Fibroblast of the aortic adventitia (primary cell): ENCODE results near the gene TEAD1. TPM values are rescaled to one million over a fixed set of nuclear protein-coding genes. Genes with fewer than 3 reads are reported as not detected.

Experiments
- DNase-seq: peaks from one replicate; pipeline ENCODE4 v3.0.0-alpha.2; 2010; ENCODE audit warnings: low read depth
- H3K4me3 ChIP-seq: 2 replicates; pipeline ENCODE4 v1.5.1; 2011; ENCODE audit warnings: low read depth, mild to moderate bottlenecking, control low read depth, low read length, moderate library complexity
- total RNA-seq: library from RNA; depleted of rRNA; stranded (reverse); fragments of >200 nt; gene quantifications from 2 replicates; pipeline ENCODE4 v1.2.3, GENCODE V29; 2012; ENCODE audit warnings: low replicate concordance
- TF ChIP-seq, protein P1 (sequence below): IDR thresholded peaks from 2 replicates; pipeline ENCODE4 v1.5.1; 2011; ENCODE audit warnings: mild to moderate bottlenecking, low read length, control low read depth, inconsistent platforms; ENCODE audit not compliant: insufficient read depth

Gene TEAD1
- total RNA-seq, 1 donor = 117 TPM

DNA sequence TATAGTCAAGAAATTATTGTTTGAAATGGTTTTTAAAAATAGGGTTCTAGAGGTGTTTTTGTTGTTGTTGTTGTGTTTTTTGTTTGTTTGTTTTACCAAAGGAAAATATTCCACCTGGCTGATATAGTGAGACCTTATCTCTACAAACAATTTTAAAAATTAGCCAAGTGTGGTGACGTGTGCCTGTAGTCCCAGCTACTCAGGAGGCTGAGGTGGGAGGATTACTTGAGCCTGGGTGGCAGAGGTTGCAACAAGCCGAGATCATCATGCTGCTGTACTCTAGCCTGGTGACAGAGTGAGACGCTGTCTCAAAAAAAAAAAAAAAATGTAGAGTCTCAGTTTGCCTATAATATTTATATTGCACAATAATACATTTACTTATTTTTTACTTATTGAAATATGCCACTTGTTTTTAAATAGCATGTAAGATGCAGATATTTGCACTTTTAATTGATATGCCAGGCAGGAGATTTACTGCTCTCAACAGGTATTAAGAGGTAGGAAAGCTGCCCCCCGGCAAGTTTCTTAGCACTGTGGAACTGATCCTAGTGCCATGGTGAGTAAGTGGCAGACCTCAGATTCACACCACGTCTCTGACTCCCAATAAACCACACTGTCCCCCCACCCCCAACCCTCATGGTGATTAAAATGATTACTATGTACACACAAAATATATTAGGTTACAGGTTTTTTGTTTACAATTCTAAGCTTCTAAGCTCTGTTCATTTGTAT, 157.4 kb downstream of the TEAD1 start:
- TF ChIP-seq, protein P1, sequence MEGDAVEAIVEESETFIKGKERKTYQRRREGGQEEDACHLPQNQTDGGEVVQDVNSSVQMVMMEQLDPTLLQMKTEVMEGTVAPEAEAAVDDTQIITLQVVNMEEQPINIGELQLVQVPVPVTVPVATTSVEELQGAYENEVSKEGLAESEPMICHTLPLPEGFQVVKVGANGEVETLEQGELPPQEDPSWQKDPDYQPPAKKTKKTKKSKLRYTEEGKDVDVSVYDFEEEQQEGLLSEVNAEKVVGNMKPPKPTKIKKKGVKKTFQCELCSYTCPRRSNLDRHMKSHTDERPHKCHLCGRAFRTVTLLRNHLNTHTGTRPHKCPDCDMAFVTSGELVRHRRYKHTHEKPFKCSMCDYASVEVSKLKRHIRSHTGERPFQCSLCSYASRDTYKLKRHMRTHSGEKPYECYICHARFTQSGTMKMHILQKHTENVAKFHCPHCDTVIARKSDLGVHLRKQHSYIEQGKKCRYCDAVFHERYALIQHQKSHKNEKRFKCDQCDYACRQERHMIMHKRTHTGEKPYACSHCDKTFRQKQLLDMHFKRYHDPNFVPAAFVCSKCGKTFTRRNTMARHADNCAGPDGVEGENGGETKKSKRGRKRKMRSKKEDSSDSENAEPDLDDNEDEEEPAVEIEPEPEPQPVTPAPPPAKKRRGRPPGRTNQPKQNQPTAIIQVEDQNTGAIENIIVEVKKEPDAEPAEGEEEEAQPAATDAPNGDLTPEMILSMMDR = no peak
- no peak overlapping the region for H3K4me3 ChIP-seq
- DNase-seq = no peak

DNA sequence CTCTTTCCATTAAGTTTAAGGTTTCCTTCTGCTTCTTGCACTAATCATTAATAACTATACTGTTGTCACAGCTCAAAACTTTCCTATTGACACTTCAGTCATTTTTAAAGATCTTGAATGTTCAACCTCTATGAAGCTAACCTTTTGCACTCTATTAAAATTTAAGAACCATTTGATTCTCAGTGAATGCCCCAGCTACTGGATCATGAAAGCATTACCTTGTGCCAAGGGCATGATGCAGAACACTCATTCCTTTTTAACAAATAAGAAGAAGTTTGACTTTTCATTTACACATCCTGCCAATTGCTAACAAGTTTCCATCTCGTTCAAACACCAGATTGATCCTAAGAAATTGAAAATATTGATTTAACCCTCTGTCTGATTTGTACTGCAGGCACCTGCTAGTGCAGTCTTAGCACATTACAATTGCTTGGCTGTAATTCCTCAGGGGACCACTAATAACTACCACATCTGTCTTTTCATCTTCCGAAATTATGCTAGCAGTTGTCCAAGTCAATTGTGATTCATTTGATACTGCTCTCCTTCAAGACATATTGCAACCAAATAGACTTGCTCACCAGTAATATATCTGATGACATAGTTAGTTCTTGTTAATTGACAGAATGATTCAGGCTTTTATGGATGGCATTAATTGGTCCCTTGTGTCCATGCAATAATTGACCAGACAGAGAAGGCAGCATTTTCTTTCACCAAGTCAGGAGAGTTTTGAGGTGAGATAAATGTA, 158.4 kb downstream of the TEAD1 start:
- no peak overlapping the region for H3K4me3 ChIP-seq
- DNase-seq = no peak
- TF ChIP-seq, protein P1 = no peak

DNA sequence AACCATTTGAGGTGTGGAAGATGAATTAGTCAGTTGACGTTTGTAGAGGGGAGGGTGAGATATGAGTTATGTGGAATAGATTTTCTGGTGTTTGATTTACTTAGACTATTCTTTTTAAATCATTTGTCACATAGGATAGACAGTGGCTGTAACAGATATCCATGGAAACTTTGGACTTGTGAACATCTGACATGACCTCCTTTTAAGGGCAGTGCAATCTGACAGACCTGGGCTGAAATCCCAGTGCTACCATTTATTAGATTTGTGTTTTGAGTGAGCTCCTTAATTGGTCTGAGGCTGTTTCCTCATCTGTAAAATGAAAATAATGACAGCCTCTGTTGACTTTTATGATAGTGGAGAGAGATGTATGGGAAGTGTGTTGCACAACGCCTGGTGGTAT, 159.9 kb downstream of the TEAD1 start:
- no peak overlapping the region for H3K4me3 ChIP-seq
- TF ChIP-seq, protein P1 = no peak
- DNase-seq = no peak

DNA sequence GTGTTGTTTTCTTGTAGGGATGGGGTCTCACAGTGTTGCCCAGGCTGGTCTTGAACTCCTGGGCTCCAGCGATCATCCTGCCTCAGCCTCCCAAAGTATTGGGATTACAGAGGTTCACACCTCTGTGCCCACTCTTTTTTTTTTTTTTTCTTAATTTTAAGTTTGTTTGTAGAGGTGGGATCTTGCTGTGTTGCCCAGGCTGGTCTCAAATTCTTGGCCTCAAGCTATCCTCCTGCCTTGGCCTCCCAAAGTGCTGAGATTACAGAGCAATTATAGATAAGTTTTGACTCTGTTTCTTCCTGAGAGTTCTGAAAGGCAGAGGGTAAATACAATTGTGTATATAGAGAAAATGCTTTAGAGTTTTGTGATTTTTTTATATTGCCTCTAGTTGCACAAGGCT, 160.4 kb downstream of the TEAD1 start:
- no peak overlapping the region for H3K4me3 ChIP-seq
- DNase-seq = no peak
- TF ChIP-seq, protein P1 = no peak

DNA sequence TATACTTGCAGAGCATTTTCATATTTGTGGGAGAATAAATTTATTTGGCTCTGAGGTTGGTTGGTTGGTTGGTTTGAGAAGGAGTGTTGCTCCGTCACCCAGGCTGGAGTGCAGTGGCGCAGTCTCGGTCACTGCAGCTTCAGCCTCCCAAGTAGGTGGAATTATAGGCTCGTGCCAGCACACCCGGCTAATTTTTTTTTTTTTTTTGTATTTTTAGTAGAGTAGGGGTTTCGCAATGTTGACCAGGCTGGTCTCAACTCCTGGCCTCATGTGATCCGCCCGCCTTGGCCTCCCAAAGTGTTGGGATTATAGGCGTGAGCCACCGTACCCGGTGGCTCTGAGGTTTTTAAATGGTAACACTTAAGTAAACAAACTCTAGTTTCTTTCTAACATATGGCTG, 161.1 kb downstream of the TEAD1 start:
- no peak overlapping the region for H3K4me3 ChIP-seq
- DNase-seq = no peak
- TF ChIP-seq, protein P1 = no peak

DNA sequence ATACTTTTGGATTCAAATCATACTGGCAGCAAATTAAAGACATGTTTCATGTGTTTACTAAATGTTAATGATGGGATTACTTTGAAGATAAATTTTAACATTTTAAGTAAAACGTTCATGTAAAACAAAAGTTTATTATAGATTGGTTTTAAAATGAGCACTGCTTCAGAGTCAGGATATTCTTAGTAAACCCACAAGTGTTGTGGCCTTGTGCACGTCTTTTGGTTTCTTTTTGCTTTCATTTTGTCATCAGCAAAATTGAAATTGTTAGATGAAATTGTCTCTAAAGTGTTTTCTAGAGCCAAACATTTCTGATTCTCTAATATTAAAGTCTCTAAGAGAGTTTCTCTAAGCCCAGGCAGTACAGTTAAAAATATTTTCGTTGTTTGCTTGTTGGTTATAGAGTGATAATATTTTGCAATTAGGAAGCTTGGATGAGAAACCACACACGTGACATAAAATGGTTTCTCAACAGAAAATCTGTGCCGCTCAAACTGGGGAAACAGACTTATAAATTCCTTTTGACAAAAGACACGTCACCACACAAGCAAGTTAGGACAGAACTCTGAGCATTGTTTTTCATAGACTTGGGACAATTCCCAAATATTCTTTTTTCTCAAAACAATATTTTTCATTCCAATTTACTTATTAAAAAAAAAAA, 164.4 kb downstream of the TEAD1 start:
- peak overlapping the region; percentile 20 for H3K4me3 ChIP-seq
- DNase-seq = peak; percentile 79
- TF ChIP-seq, protein P1 = no peak
